B cell (primary cell): ENCODE measurements around the gene SSUH2. TPM values are rescaled to one million over a fixed set of nuclear protein-coding genes. Genes with fewer than 3 reads are reported as not detected.

Experiments
- ATAC-seq: fragments of 200-7000 bp; cut with Tn5 transposase; one replicate; pipeline ENCODE4 v1.10.0; 2021; ENCODE audit warnings: low read depth, mild to moderate bottlenecking, moderate number of reproducible peaks, moderate library complexity
- CTCF ChIA-PET: fragments of 350-600 bp; sonication (Branson Sonifier 250); formaldehyde crosslinking; loops from one replicate; lab custom pipeline; 2021; ENCODE audit warnings: antibody characterized with exemption, inconsistent platforms; lab: Charles Lee
- POLR2A ChIA-PET: fragments of 350-600 bp; sonication (Branson Sonifier 250); formaldehyde crosslinking; loops from one replicate; lab custom pipeline; 2021; ENCODE audit warnings: antibody characterized with exemption; lab: Charles Lee
- DNase-seq: peaks from one replicate; pipeline ENCODE4 v3.0.0; 2013
- H2AFZ ChIP-seq: 2 replicates; pipeline ENCODE4 v1.6.1; 2012; ENCODE audit warnings: mild to moderate bottlenecking, low read depth, low read length; ENCODE audit not compliant: insufficient read depth, poor library complexity, severe bottlenecking
- H3K27ac ChIP-seq, 2 donors: 1 replicate in 1 of 2; 2 replicates in 1 of 2; pipeline ENCODE4 v1.5.1; 2012 to 2013; ENCODE audit warnings: low read length in 2 of 2, mild to moderate bottlenecking in 2 of 2, moderate library complexity in 1 of 2
- H3K27me3 ChIP-seq, 4 experiments: fragments of 200-600 bp in 1 of 4; sonication (generic) in 1 of 4; replicated peaks in 1 of 4; 1 replicate in 2 of 4; 2 replicates in 2 of 4; pipeline versions ENCODE4 v1.6.1 to v1.7.0; 2013 to 2016; ENCODE audit warnings: low read length in 3 of 4, mild to moderate bottlenecking in 2 of 4, mixed read lengths in 1 of 4, moderate library complexity in 1 of 4; ENCODE audit not compliant: insufficient read depth in 4 of 4, control insufficient read depth in 3 of 4; ENCODE audit errors: control extremely low read depth in 1 of 4
- H3K36me3 ChIP-seq, 2 experiments: replicated peaks in 1 of 2; 1 replicate in 1 of 2; 2 replicates in 1 of 2; pipeline versions ENCODE4 v1.6.1 to v1.7.1; 2013; ENCODE audit warnings: low read length in 1 of 2; ENCODE audit not compliant: insufficient read depth in 2 of 2, control insufficient read depth in 1 of 2; ENCODE audit errors: control extremely low read depth in 1 of 2, extremely low read depth in 1 of 2
- H3K4me1 ChIP-seq, 2 donors: fragments of 200-600 bp in 1 of 2; sonication (generic) in 1 of 2; 1 replicate in 1 of 2; 2 replicates in 1 of 2; pipeline versions ENCODE4 v1.5.1 to v1.6.1; 2013 to 2017; ENCODE audit warnings: low read length in 2 of 2; ENCODE audit not compliant: control insufficient read depth in 2 of 2, insufficient read depth in 2 of 2
- H3K4me2 ChIP-seq: replicated peaks from 2 replicates; pipeline ENCODE3; 2012; ENCODE audit warnings: mild to moderate bottlenecking, low read depth, low read length; ENCODE audit not compliant: poor library complexity, severe bottlenecking
- H3K4me3 ChIP-seq, 5 experiments: fragments of 200-600 bp in 1 of 5; sonication (generic) in 1 of 5; 1 replicate in 3 of 5; 2 replicates in 2 of 5; pipeline versions ENCODE4 v1.5.1 to v1.7.0; 2011 to 2016; ENCODE audit warnings: low read length in 4 of 5, mild to moderate bottlenecking in 4 of 5, low read depth in 2 of 5, control low read depth in 1 of 5, moderate library complexity in 1 of 5; ENCODE audit not compliant: insufficient read depth in 1 of 5; ENCODE audit errors: control extremely low read depth in 1 of 5, extremely low read depth in 1 of 5
- H3K79me2 ChIP-seq: fragments of 200-600 bp; sonication (generic); one replicate; pipeline ENCODE4 v1.6.0; 2016; ENCODE audit warnings: low read length; ENCODE audit not compliant: control insufficient read depth, insufficient read depth
- H3K9ac ChIP-seq: fragments of 200-600 bp; sonication (generic); 2 replicates; pipeline ENCODE4 v1.6.1; 2017; ENCODE audit warnings: mild to moderate bottlenecking, low read length, moderate library complexity
- H3K9me3 ChIP-seq, 3 donors: one replicate each; pipeline versions ENCODE4 v1.6.1 to v1.7.1; 2013; ENCODE audit warnings: low read length in 2 of 3; ENCODE audit not compliant: control insufficient read depth in 2 of 3, insufficient read depth in 1 of 3; ENCODE audit errors: control extremely low read depth in 1 of 3
- H4K20me1 ChIP-seq: 2 replicates; pipeline ENCODE4 v1.6.0; 2012; ENCODE audit warnings: mild to moderate bottlenecking, low read length; ENCODE audit not compliant: insufficient read depth, control insufficient read depth, poor library complexity, severe bottlenecking
- H3K27ac Mint-ChIP-seq: one replicate; pipeline ENCODE4 v1.8.0; 2021; ENCODE audit warnings: mixed read lengths
- H3K27me3 Mint-ChIP-seq: one replicate; pipeline ENCODE4 v1.8.0; 2021; ENCODE audit warnings: mixed read lengths
- H3K4me1 Mint-ChIP-seq: one replicate; pipeline ENCODE4 v1.8.0; 2021; ENCODE audit warnings: mixed read lengths
- H3K4me3 Mint-ChIP-seq: one replicate; pipeline ENCODE4 v1.8.0; 2021; ENCODE audit warnings: mixed read lengths
- H3K9me3 Mint-ChIP-seq: one replicate; pipeline ENCODE4 v1.8.0; 2022; ENCODE audit warnings: mixed read lengths; ENCODE audit not compliant: insufficient read depth
- CTCF ChIP-seq: fragments of 200-600 bp; IDR thresholded peaks from one replicate; pipeline ENCODE4 v1.8.0; 2022; ENCODE audit warnings: antibody characterized with exemption, mild to moderate bottlenecking
- EZH2 ChIP-seq: IDR thresholded peaks from 2 replicates; pipeline ENCODE4 v1.6.1; 2012; ENCODE audit warnings: borderline replicate concordance, low read depth, mild to moderate bottlenecking, moderate library complexity, low read length; ENCODE audit not compliant: insufficient read depth, poor library complexity, severe bottlenecking
- WGBS: methylation state at CpG from one replicate; pipeline ENCODE4 v1.1.5; 2013; ENCODE audit warnings: missing lambda C conversion rate; ENCODE audit not compliant: insufficient coverage; 5-methylcytosine and 5-hydroxymethylcytosine counted together
- intact Hi-C: fragments of 100-400 bp; cut with micrococcal nuclease; formaldehyde crosslinking; loops from one replicate; pipeline ENCODE4 v1.10.0; 2022
- polyA plus RNA-seq: library from polyadenylated mRNA; depleted of rRNA; stranded (reverse); fragments of >200 nt; gene quantifications from 2 replicates; pipeline ENCODE4 v1.2.3, GENCODE V29; 2012
- total RNA-seq, 2 donors: library from RNA; stranded (reverse); fragments of 120-200 nt in 1 of 2; gene quantifications; 1 replicate in 1 of 2; 2 replicates in 1 of 2; pipeline versions ENCODE4 v1.2.3 to v1.2.4, GENCODE V29; 2013 to 2022

SSUH2 gene
- total and polyA plus RNA-seq, 2 donors (not counting 1 experiment from before 2014, with no cell fraction given), result not detected

GRCh38 chr3:8589880-8590556 lies 54.6 kb downstream of the SSUH2 start:
- Histone ChIP-seq H3K27ac (no peak overlapping the region), H3K9me3 (no peaks in the 10 kb centered on the region), H3K4me2 (no peak overlapping the region), H3K4me3 (no peak overlapping the region), H3K4me1 (no peaks in the 10 kb centered on the region), H3K27me3 (no peaks in the 10 kb centered on the region), H2AFZ (no peak overlapping the region), H3K36me3 (no peaks in the 10 kb centered on the region), H4K20me1 (no peaks in the 10 kb centered on the region), H3K79me2 (no peaks in the 10 kb centered on the region), H3K9ac (no peak overlapping the region)
- Mint-ChIP-seq H3K4me3 (no peak overlapping the region), H3K9me3 (no peaks in the 10 kb centered on the region), H3K4me1 (no peaks in the 10 kb centered on the region), H3K27me3 (peaks cover 3% of the 10 kb centered on the region), H3K27ac (no peak overlapping the region)
- ChIA-PET POLR2A (no interaction called here), CTCF (no interaction called here)
- WGBS, result 83% methylated on average over 4 of the region's 6 CpGs
- DNase-seq, result no peak
- no peak for ATAC-seq
- intact Hi-C loops, result no loop called here
- no peak for TF ChIP-seq EZH2
- TF ChIP-seq CTCF, result no peak

- no peak for DNase-seq
- Histone ChIP-seq H3K4me1 (no peaks in the 10 kb centered on the region), H3K36me3 (no peaks in the 10 kb centered on the region), H3K9me3 (peaks cover 0 to 5% (median 0%) of the 10 kb centered on the region in 3 donors), H4K20me1 (no peaks in the 10 kb centered on the region), H2AFZ (no peak overlapping the region), H3K4me2 (no peak overlapping the region), H3K27me3 (no peaks in the 10 kb centered on the region), H3K4me3 (no peak overlapping the region), H3K27ac (no peak overlapping the region), H3K79me2 (no peaks in the 10 kb centered on the region), H3K9ac (no peak overlapping the region)
- ChIA-PET POLR2A (no interaction called here), CTCF (interaction anchor here (1.0 kb wide), 1 partner anchor 8 kb away, joined by 4 read pairs; no protein-coding TSS in a partner anchor)
- no peaks in the 10 kb centered on the region for H3K9me3 Mint-ChIP-seq
- H3K4me1 Mint-ChIP-seq, result no peaks in the 10 kb centered on the region
- ATAC-seq, result no peak
- peaks cover 3% of the 10 kb centered on the region for H3K27me3 Mint-ChIP-seq
- no peak overlapping the region for H3K4me3 Mint-ChIP-seq
- no peak overlapping the region for H3K27ac Mint-ChIP-seq
- no peak for TF ChIP-seq CTCF
- TF ChIP-seq EZH2, result no peak
- intact Hi-C loops, result no loop called here
- 76% methylated on average over 2 of the region's 2 CpGs for WGBS
Measured at GRCh38 chr3:8584661-8585060, 59.9 kb downstream of the SSUH2 start.
